ENCODE results near the gene HSF4.
"Not testable (repeated sequence)": the region's sequence is repeated elsewhere in the genome, so short reads cannot be mapped to it uniquely, and the experiment has no call there.

The HSF4 gene

GRCh38 chr16:67116388-67117311 lies 47.9 kb upstream of the HSF4 start:
- peaks cover 53% of the 10 kb centered on the region for H3K79me2 ChIP-seq (ENCODE audit: control insufficient read depth, low read length)
- no peaks in the 10 kb centered on the region for H3K9me2 ChIP-seq (replicated peaks; ENCODE audit: control insufficient read depth, low read length)
- TF ChIP-seq EZH2phosphoT487 (IDR thresholded peaks at IDR 0.05; ENCODE audit: borderline replicate concordance, low read length), result no peak
- TF ChIP-seq CTCF (IDR thresholded peaks at IDR 0.05; ENCODE audit: low read depth, low read length, poor library complexity, severe bottlenecking), result no peak
- H4K20me1 ChIP-seq (ENCODE audit: control insufficient read depth, insufficient read depth, low read depth, low read length), result no peaks in the 10 kb centered on the region
- H3K4me1 ChIP-seq (ENCODE audit: control insufficient read depth, low read length), result 0 out of 2 replicates have a peak, but pooled peaks cover 2% of the 10 kb centered on the region
- no peaks in the 10 kb centered on the region for H3K27me3 ChIP-seq (ENCODE audit: control insufficient read depth, low read length)
- no peaks in the 10 kb centered on the region for H3K9me3 ChIP-seq (ENCODE audit: control insufficient read depth, insufficient read depth, low read length)
- H3K4me3 ChIP-seq (ENCODE audit: low read length), result no peak overlapping the region
- peaks cover 3% of the 10 kb centered on the region; the same call in 1 of the 2 replicates for H3K36me3 ChIP-seq (ENCODE audit: control insufficient read depth, low read length)
- no peak overlapping the region for H3K27ac ChIP-seq (ENCODE audit: low read depth, low read length)
- H3K4me2 ChIP-seq (ENCODE audit: low read length), result no peak overlapping the region
- H3F3A ChIP-seq (ENCODE audit: control insufficient read depth, insufficient read depth), result no peaks in the 10 kb centered on the region

- H3K27me3 ChIP-seq (ENCODE audit: control insufficient read depth, low read length), result no peaks in the 10 kb centered on the region
- peaks cover 9% of the 10 kb centered on the region for H3K36me3 ChIP-seq (ENCODE audit: control insufficient read depth, low read length)
- no peaks in the 10 kb centered on the region for H3K9me3 ChIP-seq (ENCODE audit: control insufficient read depth, insufficient read depth, low read length)
- no peak for TF ChIP-seq EZH2phosphoT487 (IDR thresholded peaks at IDR 0.05; ENCODE audit: borderline replicate concordance, low read length)
- no peak for TF ChIP-seq CTCF (IDR thresholded peaks at IDR 0.05; ENCODE audit: low read depth, low read length, poor library complexity, severe bottlenecking)
- H3K27ac ChIP-seq (ENCODE audit: low read depth, low read length), result no peak overlapping the region
- no peak overlapping the region for H3K4me2 ChIP-seq (ENCODE audit: low read length)
- no peaks in the 10 kb centered on the region for H3F3A ChIP-seq (ENCODE audit: control insufficient read depth, insufficient read depth)
- H3K4me1 ChIP-seq (ENCODE audit: control insufficient read depth, low read length), result no peaks in the 10 kb centered on the region
- peaks cover 43% of the 10 kb centered on the region for H3K79me2 ChIP-seq (ENCODE audit: control insufficient read depth, low read length)
- H3K9me2 ChIP-seq (replicated peaks; ENCODE audit: control insufficient read depth, low read length), result no peaks in the 10 kb centered on the region
- no peak overlapping the region for H3K4me3 ChIP-seq (ENCODE audit: low read length)
- no peaks in the 10 kb centered on the region for H4K20me1 ChIP-seq (ENCODE audit: control insufficient read depth, insufficient read depth, low read depth, low read length)
These were observed 46.8 kb upstream of the HSF4 start for GRCh38 chr16:67117716-67118115.

- no peaks in the 10 kb centered on the region for H3K9me2 ChIP-seq (replicated peaks; ENCODE audit: control insufficient read depth, low read length)
- H3K36me3 ChIP-seq (ENCODE audit: control insufficient read depth, low read length), result peaks cover 19% of the 10 kb centered on the region
- H3K4me3 ChIP-seq (ENCODE audit: low read length), result no peak overlapping the region
- TF ChIP-seq EZH2phosphoT487 (IDR thresholded peaks at IDR 0.05; ENCODE audit: borderline replicate concordance, low read length) (no peak), CTCF (IDR thresholded peaks at IDR 0.05; ENCODE audit: low read depth, low read length, poor library complexity, severe bottlenecking) (no peak)
- peaks cover 25% of the 10 kb centered on the region for H3K79me2 ChIP-seq (ENCODE audit: control insufficient read depth, low read length)
- no peaks in the 10 kb centered on the region for H3F3A ChIP-seq (ENCODE audit: control insufficient read depth, insufficient read depth)
- no peaks in the 10 kb centered on the region for H3K9me3 ChIP-seq (ENCODE audit: control insufficient read depth, insufficient read depth, low read length)
- no peak overlapping the region for H3K27ac ChIP-seq (ENCODE audit: low read depth, low read length)
- no peak overlapping the region for H3K4me2 ChIP-seq (ENCODE audit: low read length)
- H4K20me1 ChIP-seq (ENCODE audit: control insufficient read depth, insufficient read depth, low read depth, low read length), result no peaks in the 10 kb centered on the region
- H3K27me3 ChIP-seq (ENCODE audit: control insufficient read depth, low read length), result no peaks in the 10 kb centered on the region
- H3K4me1 ChIP-seq (ENCODE audit: control insufficient read depth, low read length), result no peaks in the 10 kb centered on the region
These were observed 44.5 kb upstream of the HSF4 start for GRCh38 chr16:67120025-67120424.

GRCh38 chr16:67122799-67123198 lies 41.7 kb upstream of the HSF4 start:
- H3K79me2 ChIP-seq (ENCODE audit: control insufficient read depth, low read length); H3K9me3 ChIP-seq (ENCODE audit: control insufficient read depth, insufficient read depth, low read length); H3K4me3 ChIP-seq (ENCODE audit: low read length); H3K27me3 ChIP-seq (ENCODE audit: control insufficient read depth, low read length); H3F3A ChIP-seq (ENCODE audit: control insufficient read depth, insufficient read depth); H3K9me2 ChIP-seq (replicated peaks; ENCODE audit: control insufficient read depth, low read length); H3K4me1 ChIP-seq (ENCODE audit: control insufficient read depth, low read length); H3K4me2 ChIP-seq (ENCODE audit: low read length); H4K20me1 ChIP-seq (ENCODE audit: control insufficient read depth, insufficient read depth, low read depth, low read length); H3K27ac ChIP-seq (ENCODE audit: low read depth, low read length): not testable (repeated sequence)
- peaks cover 23% of the 10 kb centered on the region for H3K36me3 ChIP-seq (ENCODE audit: control insufficient read depth, low read length)

Measured in DOHH2 (cell line).